22Rv1 (cell line): ENCODE results near the gene SYCN.

Experiments
- ZFX ChIP-seq: fragments of 450-650 bp; IDR thresholded peaks from 2 replicates; pipeline ENCODE4 v1.6.1; 2017; ENCODE audit warnings: antibody characterized with exemption, borderline replicate concordance
- TF ChIP-seq, protein P1 (sequence below): fragments of 450-650 bp; IDR thresholded peaks from 2 replicates; pipeline ENCODE4 v1.5.1; 2017; ENCODE audit warnings: mild to moderate bottlenecking

- TF ChIP-seq, protein P1, sequence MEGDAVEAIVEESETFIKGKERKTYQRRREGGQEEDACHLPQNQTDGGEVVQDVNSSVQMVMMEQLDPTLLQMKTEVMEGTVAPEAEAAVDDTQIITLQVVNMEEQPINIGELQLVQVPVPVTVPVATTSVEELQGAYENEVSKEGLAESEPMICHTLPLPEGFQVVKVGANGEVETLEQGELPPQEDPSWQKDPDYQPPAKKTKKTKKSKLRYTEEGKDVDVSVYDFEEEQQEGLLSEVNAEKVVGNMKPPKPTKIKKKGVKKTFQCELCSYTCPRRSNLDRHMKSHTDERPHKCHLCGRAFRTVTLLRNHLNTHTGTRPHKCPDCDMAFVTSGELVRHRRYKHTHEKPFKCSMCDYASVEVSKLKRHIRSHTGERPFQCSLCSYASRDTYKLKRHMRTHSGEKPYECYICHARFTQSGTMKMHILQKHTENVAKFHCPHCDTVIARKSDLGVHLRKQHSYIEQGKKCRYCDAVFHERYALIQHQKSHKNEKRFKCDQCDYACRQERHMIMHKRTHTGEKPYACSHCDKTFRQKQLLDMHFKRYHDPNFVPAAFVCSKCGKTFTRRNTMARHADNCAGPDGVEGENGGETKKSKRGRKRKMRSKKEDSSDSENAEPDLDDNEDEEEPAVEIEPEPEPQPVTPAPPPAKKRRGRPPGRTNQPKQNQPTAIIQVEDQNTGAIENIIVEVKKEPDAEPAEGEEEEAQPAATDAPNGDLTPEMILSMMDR: no peak
- TF ChIP-seq ZFX: no peak
These were observed 26.2 kb upstream of the SYCN start for GRCh38 chr19:39230096-39230764.
